OCI-LY7 (cell line): ENCODE measurements around the gene STXBP6. TPM values are rescaled to one million over a fixed set of nuclear protein-coding genes. Genes with fewer than 3 reads are reported as not detected.
"Not testable (repeated sequence)": the region's sequence is repeated elsewhere in the genome, so short reads cannot be mapped to it uniquely, and the experiment has no call there.

Source experiments
- BruUV-seq: library from RNA; stranded (reverse); fragments of 400-500 nt; replicated peaks from 2 replicates; lab custom pipeline; 2021; lab: Mats Ljungman, UMichigan
- CTCF ChIA-PET: fragments of 300-600 bp; sonication (Branson Sonifier 250); formaldehyde crosslinking; loops from one replicate; lab custom pipeline; 2022; ENCODE audit warnings: antibody characterized with exemption; ENCODE audit not compliant: unreplicated experiment; lab: Charles Lee
- POLR2A ChIA-PET: fragments of 300-600 bp; sonication (Branson Sonifier 250); formaldehyde crosslinking; loops from one replicate; lab custom pipeline; 2022; ENCODE audit warnings: antibody characterized with exemption; lab: Charles Lee
- DNase-seq: peaks from one replicate; pipeline ENCODE4 v3.0.0-alpha.2; 2015; ENCODE audit warnings: low spot score
- H2AFZ ChIP-seq: fragments of 200-600 bp; sonication (generic), shearing (Covaris generic); 2 replicates; pipeline ENCODE4 v1.6.1; 2014; ENCODE audit warnings: mild to moderate bottlenecking, antibody characterized with exemption, low read length, moderate library complexity
- H3K27ac ChIP-seq: fragments of 200-600 bp; sonication (generic); 2 replicates; pipeline ENCODE4 v1.5.1; 2014; ENCODE audit warnings: mixed run types, low read depth, mild to moderate bottlenecking, moderate library complexity, low read length, inconsistent platforms; ENCODE audit not compliant: poor library complexity, severe bottlenecking
- H3K36me3 ChIP-seq: fragments of 200-600 bp; sonication (generic); 2 replicates; pipeline ENCODE4 v1.6.1; 2014; ENCODE audit warnings: mild to moderate bottlenecking, antibody characterized with exemption, low read length, moderate library complexity, mixed read lengths; ENCODE audit not compliant: insufficient read depth
- H3K4me1 ChIP-seq: fragments of 200-600 bp; sonication (generic); 2 replicates; pipeline ENCODE4 v1.5.1; 2014; ENCODE audit warnings: mild to moderate bottlenecking, low read length; ENCODE audit not compliant: insufficient read depth, poor library complexity, severe bottlenecking
- H3K4me2 ChIP-seq: fragments of 200-600 bp; sonication (generic); 2 replicates; pipeline ENCODE4 v1.6.1; 2014; ENCODE audit warnings: mild to moderate bottlenecking, low read length
- H3K4me3 ChIP-seq: fragments of 200-600 bp; sonication (generic); 2 replicates; pipeline ENCODE4 v1.5.1; 2014; ENCODE audit warnings: mild to moderate bottlenecking, low read depth, low read length; ENCODE audit not compliant: poor library complexity, severe bottlenecking
- H3K79me2 ChIP-seq: fragments of 200-600 bp; sonication (generic); 2 replicates; pipeline ENCODE4 v1.6.1; 2016; ENCODE audit warnings: low read depth, mild to moderate bottlenecking, low read length, moderate library complexity, mixed read lengths; ENCODE audit not compliant: insufficient read depth
- H3K9me2 ChIP-seq: fragments of 200-600 bp; sonication (generic); 2 replicates; pipeline ENCODE4 v1.6.1; 2016; ENCODE audit warnings: mild to moderate bottlenecking, low read length, mixed read lengths; ENCODE audit not compliant: insufficient read depth
- H3K9me3 ChIP-seq: fragments of 200-600 bp; sonication (generic); 2 replicates; pipeline ENCODE4 v1.6.1; 2014; ENCODE audit warnings: mild to moderate bottlenecking, mixed run types, low read length, mixed read lengths
- H4K20me1 ChIP-seq: fragments of 200-600 bp; sonication (generic); 2 replicates; pipeline ENCODE4 v1.6.1; 2014; ENCODE audit warnings: mild to moderate bottlenecking, antibody characterized with exemption, low read length, moderate library complexity, mixed read lengths; ENCODE audit not compliant: insufficient read depth
- CTCF ChIP-seq: fragments of 200-600 bp; sonication (generic); conservative IDR thresholded peaks from 2 replicates; pipeline ENCODE4 v1.5.1; 2014; ENCODE audit warnings: mild to moderate bottlenecking, antibody characterized with exemption, low read length, moderate library complexity, mixed read lengths
- EZH2phosphoT487 ChIP-seq: fragments of 200-600 bp; sonication (generic); IDR thresholded peaks from 2 replicates; pipeline ENCODE4 v1.6.1; 2018; ENCODE audit warnings: low read depth, borderline replicate concordance, mild to moderate bottlenecking, mixed run types, antibody characterized with exemption, low read length, moderate library complexity, mixed read lengths
- intact Hi-C: fragments of 100-400 bp; cut with micrococcal nuclease; formaldehyde crosslinking; loops from one replicate; pipeline ENCODE4 v1.10.0; 2022; ENCODE audit not compliant: unreplicated experiment
- total RNA-seq, 2 experiments: library from RNA; depleted of rRNA in 1 of 2; stranded (reverse); fragments of >200 nt in 1 of 2; shearing (Covaris generic) in 1 of 2; gene quantifications; 2 replicates each; pipeline ENCODE4 v1.2.3, GENCODE V29; 2014 to 2022

STXBP6 gene
- total RNA-seq, 2 experiments from 2014 or later = 0.48 TPM; not detected in 1

- Histone ChIP-seq H3K36me3 (no peaks in the 10 kb centered on the region), H3K79me2 (no peaks in the 10 kb centered on the region), H2AFZ (no peak overlapping the region), H3K4me2 (no peak overlapping the region), H3K4me3 (no peak overlapping the region), H3K27ac (no peak overlapping the region), H3K4me1 (no peaks in the 10 kb centered on the region), H3K9me2 (no peaks in the 10 kb centered on the region), H4K20me1 (no peaks in the 10 kb centered on the region), H3K9me3 (no peaks in the 10 kb centered on the region)
- no peak for TF ChIP-seq EZH2phosphoT487
- no peak for TF ChIP-seq CTCF
- POLR2A ChIA-PET = no interaction called here
- DNase-seq = no peak
- BruUV-seq = no TSS peak
- intact Hi-C loops = no loop called here
- CTCF ChIA-PET = no interaction called here
These were observed 274.0 kb downstream of the STXBP6 start for GRCh38 chr14:24775950-24776349.

GRCh38 chr14:24774187-24774915 is 275.6 kb downstream of the STXBP6 start:
- Histone ChIP-seq H3K4me1 (no peaks in the 10 kb centered on the region), H3K9me3 (no peaks in the 10 kb centered on the region), H3K9me2 (no peaks in the 10 kb centered on the region), H3K27ac (no peak overlapping the region), H2AFZ (no peak overlapping the region), H3K4me2 (no peak overlapping the region), H3K36me3 (no peaks in the 10 kb centered on the region), H3K4me3 (no peak overlapping the region), H3K79me2 (no peaks in the 10 kb centered on the region), H4K20me1 (no peaks in the 10 kb centered on the region)
- TF ChIP-seq CTCF (no peak), EZH2phosphoT487 (no peak)
- POLR2A ChIA-PET = no interaction called here
- CTCF ChIA-PET = no interaction called here
- DNase-seq = no peak
- no TSS peak for BruUV-seq
- intact Hi-C loops = no loop called here

- POLR2A ChIA-PET, H3K4me3 ChIP-seq, H3K4me2 ChIP-seq, H3K27ac ChIP-seq, BruUV-seq, H2AFZ ChIP-seq, H3K9me3 ChIP-seq, H4K20me1 ChIP-seq, H3K79me2 ChIP-seq, H3K4me1 ChIP-seq, DNase-seq, CTCF ChIA-PET, H3K9me2 ChIP-seq, H3K36me3 ChIP-seq, intact Hi-C loops: not testable (repeated sequence)
These were observed 276.4 kb downstream of the STXBP6 start for GRCh38 chr14:24773564-24773963.
